ENCODE measurements around the gene TTBK1.

GRCh38 chr6:43202451-43202850, 40.8 kb upstream of the TTBK1 start:
- TF ChIP-seq RB1 (IDR thresholded peaks at IDR 0.05; ENCODE audit: borderline replicate concordance) (no peak), CEBPB (IDR thresholded peaks at IDR 0.05; ENCODE audit: borderline replicate concordance in 1 of 2, low read depth in 2 of 2, low read length in 2 of 2) (no peak), CTCF (IDR thresholded peaks at IDR 0.05 in 2 of 3, conservative IDR thresholded peaks at IDR 0.05 in 1 of 3; ENCODE audit: control insufficient read depth in 2 of 3, extremely low read depth in 1 of 3, insufficient read depth in 1 of 3, low read depth in 3 of 3, low read length in 3 of 3) (no peak), ZBTB4 (CRISPR knock-in tag; IDR thresholded peaks at IDR 0.05) (no peak), MYC (IDR thresholded peaks at IDR 0.05; ENCODE audit: insufficient read depth, insufficient read length, insufficient replicate concordance, low read length, severe bottlenecking) (no peak), E2F4 (IDR thresholded peaks at IDR 0.05; ENCODE audit: low read depth, low read length) (no peak), MLLT1 (IDR thresholded peaks at IDR 0.05) (no peak), RAD21 (IDR thresholded peaks at IDR 0.05; ENCODE audit: insufficient read depth, low read depth, low read length) (no peak), EP300 (IDR thresholded peaks at IDR 0.05; ENCODE audit: borderline replicate concordance in 1 of 2, control insufficient read depth in 1 of 2, low read depth in 2 of 2, low read length in 2 of 2) (no peak), FOS (IDR thresholded peaks at IDR 0.05; ENCODE audit: borderline replicate concordance, extremely low read depth, insufficient read length) (no peak), CBX5 (IDR thresholded peaks at IDR 0.05; ENCODE audit: low read depth) (no peak)

All from GM12878 (cell line).